ELF-1 (cell line): ENCODE data around the gene UBL4A.

ENCODE experiments used
- DNase-seq: peaks from one replicate; pipeline ENCODE4 v3.0.0-alpha.2; 2016; ENCODE audit warnings: low read depth, low spot score

The UBL4A gene

DNA sequence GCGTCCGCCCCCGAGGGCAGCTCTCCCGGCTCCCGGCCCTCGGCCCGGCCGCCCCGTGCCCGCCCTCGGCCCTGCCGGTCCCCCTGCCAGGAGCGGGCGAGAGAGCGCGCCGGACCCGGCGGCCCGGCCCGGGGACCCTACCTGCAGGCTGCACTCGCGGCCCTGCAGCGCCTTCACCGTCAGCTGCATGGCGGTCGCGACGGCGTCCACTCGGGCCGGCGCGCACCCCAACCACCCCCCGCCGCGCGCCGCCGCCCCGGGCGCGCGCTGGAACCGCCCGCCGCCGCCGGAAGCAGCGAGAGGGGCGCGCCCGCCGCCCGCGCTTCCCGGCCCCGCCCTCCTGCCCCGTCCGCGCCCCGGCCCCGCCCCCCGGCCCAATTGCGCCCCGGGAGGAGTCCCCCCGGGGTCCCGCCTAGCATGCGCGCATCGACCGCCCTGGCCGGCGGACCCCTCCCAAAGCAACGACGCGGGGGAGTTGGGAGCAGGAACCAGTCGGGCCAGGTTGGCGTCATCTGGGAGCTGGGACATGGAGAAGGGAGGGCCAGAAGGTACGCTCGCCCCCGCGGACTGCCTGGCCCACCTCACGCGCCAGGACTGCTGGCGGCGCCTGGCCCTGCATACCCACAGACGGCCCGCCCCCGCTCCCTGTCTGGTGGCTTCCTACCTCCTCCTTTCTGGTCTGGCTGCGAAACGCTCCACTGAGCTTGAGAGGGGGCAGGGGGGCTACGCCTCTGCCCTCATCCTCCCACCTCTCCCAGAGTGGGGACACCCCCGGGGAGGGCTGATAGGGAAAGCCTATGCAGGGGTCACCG, at the start of gene UBL4A:
TSS of gene UBL4A (minus strand) at position 220 of the 812 bp plus-strand sequence. CDS start at position 189, 31 bp downstream.
- DNase-seq: peak; percentile 79

DNA sequence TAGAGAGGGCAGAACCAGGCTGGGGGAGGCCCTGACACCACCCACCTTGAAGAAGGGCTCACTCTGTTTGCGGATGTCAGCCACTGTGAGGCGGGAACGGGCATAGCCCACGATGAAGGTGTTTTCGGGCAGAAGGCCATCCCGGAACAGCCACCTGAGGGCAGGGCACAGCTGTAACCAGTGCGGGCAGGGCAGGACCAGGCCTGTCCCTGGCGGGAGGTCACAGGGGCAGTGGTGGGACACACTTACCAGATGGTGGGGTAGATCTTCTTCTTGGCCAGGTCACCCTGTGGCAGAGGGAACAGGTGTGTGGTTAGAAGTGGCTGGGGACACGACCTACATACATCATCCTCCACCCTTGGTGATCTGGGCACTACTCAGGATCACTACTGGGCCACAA, 49.5 kb upstream of the UBL4A start:
- DNase-seq: no peak

DNA sequence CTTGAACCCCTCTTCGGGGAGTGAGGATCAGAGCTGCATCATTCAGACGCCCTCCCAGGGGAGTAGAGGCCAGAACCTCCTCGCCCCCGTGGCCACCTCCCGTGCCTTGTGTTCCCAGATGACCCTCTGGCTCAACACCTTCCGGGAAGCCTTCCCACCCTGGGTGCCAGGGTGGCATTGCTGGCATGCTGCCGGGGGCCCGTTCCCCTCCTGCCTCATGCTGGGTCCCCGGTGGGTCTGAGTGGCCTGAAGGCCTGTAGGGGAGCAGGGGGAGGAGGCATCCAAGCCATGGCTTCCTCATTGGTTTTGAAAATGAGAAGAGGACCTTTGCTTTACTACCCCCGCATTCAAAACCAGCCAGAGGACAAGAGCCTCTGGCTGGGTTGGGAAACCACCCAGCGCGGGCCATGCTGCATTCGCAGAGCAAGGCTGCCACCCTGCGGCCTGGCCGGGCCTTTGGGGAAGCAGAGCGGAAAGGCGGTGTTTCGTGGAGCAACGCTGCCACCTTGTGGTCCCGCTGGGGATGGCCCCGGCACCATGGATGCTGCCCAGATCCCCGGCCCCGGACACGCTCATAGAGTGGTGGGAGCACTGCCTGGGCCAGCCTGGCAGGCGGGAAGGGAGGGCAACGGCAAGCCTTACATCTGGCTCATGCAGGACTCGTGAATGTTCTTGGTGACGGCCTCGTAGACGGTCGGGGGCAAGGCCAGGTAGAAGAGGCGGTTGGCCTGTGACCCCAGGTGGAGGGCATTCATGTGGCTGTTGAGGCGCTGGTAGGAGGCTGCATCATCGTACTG, 48.3 kb upstream of the UBL4A start:
- peak; percentile 96 for DNase-seq

GRCh38 chrX:154532690-154533089, 46.3 kb upstream of the UBL4A start:
- DNase-seq: no peak

GRCh38 chrX:154531626-154532025, 45.2 kb upstream of the UBL4A start:
- peak; percentile 96 for DNase-seq

DNA sequence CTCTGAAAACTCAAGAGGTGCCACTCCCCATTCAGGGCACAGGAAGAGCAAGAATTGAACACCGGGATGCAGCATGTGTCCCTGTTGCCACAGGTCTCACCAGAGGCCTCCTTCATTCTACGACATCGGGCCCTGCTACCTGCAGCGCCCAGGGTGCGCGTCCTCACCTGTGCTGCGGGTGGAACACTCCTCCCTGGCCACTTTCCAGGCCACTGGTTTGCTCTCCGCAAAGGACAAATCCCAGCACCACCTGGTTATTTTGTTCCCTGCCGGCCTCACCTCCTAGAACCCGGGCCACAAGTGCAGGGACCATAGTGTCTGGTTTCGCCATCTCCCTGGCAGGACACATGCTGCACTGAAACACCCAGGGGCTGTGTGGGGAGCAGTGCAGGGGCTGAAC, 43.9 kb upstream of the UBL4A start:
- no peak for DNase-seq

GRCh38 chrX:154529206-154529612, 42.8 kb upstream of the UBL4A start:
- peak; percentile 32 for DNase-seq

- DNase-seq: peak; percentile 96
Observed at GRCh38 chrX:154526901-154527675, 40.7 kb upstream of the UBL4A start.

DNA sequence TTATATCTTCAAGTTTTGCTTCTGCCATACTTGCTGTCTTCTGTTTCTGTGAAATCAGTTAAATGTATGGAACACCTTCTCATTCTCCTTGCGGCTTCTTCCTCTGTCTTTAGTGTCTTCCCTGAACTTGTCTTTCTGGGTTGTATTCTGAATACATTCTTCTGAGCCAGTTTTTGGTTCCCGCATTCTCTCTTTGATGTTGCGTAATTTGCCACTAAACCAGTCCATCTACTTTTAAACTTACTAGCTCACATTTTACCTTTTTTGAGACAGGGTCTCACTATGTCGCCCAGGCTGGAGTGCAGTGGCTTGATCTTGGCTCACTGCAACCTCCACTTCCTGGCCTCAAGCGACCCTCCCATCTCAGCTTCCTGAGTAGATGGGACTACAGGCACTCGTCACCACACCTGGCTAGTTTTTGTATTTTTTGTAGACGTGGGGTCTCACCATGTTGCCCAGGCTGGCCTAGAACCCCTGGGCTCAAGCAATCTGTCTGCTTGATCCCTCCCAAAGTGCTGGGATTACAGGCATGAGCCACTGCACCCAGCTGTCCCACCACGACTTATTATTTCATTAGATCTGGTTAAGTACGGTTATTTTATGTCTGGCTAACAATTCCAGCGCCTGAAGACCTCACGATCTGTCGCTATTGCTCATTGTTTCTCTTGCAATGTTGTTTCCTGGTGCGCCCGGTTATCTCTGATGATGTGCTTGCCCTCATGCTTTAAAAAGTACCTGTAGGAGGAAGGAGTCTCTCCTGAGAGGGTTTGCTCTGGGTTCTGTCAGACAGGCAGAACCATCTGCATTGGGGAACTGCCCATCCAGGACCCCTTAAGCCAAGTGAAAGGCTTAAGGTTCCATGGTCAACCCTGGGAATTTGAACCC, 39.4 kb upstream of the UBL4A start:
- DNase-seq: peak; percentile 40

DNA sequence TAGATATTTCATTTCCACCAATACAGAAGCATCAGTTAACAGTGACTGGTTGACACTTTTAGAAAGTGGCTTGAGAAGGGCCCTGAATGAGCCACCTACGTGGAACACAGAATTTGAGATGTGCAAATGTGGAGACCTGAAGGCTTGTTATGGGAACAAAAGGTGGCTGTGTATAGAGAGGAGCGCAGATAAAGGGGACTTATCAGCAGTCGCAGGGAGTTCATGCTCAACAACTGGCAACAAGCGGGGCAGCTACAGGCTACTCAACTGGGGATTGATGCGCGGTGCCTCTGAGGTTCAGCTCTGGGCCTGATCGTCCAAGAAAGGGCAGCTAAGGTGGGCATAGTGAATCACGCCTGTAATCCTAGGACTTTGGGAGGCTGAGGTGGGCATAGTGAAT, 33.0 kb upstream of the UBL4A start:
- no peak for DNase-seq

- DNase-seq: peak; percentile 82
Observed at GRCh38 chrX:154517101-154517781, 30.8 kb upstream of the UBL4A start.

DNA sequence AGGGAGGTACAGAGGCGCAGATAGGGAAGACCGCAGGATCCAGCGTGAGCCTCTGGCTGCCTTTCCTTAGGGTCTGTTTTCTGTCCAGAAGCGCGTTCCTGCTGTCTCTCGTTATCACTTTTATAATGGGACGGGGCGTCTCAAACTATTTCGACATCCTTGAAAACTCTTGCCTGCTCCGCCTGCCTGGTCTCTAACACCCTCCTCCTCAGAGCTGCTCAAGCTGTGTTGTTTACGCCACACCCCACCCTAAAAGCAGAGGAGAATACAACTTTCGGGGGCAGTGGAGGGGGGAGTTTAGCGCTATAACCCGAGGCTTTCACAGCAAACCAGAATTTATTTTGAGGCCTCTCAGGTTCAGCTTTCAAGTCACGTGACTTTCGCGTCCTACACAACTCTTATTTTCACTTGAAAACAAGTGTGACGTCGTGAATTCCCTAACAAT, 30.3 kb upstream of the UBL4A start:
- peak; percentile 94 for DNase-seq

DNA sequence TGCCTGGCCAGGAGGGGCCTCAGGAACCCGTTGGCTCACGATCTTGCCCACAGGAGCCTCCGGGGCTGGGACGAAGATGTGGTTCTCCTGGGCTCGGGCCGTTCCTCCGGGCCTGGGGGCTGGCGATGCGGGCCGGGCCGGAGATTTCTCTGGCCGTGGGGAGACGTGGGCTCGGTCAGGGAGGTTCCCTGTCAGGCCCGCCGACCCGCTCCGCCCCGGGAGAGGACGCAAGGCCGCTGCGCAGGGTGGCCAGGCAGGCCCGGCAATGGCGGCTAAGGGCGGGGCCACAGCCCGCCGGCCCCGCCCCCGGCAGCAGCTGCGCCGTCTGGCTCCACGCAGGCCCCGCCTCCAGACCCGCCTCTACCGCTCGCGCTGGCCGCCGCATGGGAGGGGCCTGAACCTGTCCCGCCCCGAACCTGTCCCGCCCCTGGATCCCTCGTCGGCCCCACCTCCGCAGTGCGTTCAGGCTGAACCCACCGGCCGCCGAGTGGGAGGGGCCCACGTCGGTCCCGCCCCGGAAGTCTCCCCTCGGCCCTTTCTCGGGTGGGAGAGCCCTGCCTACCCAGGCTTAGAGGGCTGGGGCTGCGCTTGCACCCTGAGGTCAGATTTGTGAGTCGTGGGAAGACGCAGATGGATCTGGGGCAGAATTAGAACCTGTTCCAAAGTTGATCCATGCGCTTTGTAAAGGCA, 29.7 kb upstream of the UBL4A start, which contains the start of gene FAM3A:
TSS of gene FAM3A (minus strand) at position 267 of the 690 bp plus-strand sequence. CDS start 460 bp downstream, outside the sequence.
- peak; percentile 96 for DNase-seq

GRCh38 chrX:154515090-154515965, 28.9 kb upstream of the UBL4A start:
- peak; percentile 32 for DNase-seq

DNA sequence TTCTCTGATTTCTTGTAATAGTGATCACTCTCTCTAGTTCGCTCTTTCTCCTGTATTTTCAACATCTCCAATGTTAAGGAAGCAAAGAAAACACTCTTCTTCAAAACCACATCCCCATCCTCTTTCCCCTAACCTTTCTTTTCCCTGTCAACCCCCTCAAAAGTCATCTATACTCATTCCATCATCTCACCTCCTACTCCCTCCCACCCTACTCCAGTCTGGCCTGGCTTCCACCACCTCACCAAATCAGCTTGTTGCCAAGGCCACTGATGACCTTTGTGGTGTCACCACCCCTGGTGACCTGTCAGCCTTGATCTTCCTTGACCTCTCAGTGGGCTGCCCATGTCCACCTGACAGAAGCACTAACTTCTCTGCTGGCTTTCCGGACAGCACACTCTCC, 27.3 kb upstream of the UBL4A start:
- no peak for DNase-seq

DNA sequence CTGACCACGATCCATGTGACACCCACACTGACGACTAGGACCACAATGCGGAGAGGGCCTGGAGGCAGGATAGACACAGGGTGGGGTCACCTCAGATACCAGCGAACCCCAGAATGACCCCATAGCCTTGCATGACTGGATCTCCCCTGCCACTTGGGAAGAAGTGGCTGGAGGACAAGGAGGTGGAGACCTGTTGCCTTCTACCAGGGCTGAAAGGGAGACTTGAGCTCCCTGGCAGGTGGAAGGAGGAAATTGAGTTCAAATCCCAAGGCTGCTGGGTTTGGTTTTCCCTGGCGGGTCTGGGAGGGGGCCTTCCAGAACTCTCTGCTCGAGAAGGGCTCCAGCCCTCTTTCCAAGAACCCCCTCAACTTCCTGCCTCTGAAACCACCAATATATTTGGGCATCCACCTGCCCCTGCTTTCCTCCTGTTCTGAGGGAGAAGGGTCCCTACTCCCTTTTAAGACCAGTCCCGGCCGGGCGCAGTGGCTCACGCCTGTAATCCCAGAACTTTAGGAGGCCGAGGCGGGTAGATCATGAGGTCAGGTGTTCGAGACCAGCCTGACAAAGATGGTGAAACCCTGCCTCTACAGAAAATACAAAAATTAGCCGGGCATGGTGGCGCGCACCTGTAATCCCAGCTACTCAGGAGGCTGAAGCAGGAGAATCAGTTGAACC, 26.6 kb upstream of the UBL4A start:
- DNase-seq: no peak

DNA sequence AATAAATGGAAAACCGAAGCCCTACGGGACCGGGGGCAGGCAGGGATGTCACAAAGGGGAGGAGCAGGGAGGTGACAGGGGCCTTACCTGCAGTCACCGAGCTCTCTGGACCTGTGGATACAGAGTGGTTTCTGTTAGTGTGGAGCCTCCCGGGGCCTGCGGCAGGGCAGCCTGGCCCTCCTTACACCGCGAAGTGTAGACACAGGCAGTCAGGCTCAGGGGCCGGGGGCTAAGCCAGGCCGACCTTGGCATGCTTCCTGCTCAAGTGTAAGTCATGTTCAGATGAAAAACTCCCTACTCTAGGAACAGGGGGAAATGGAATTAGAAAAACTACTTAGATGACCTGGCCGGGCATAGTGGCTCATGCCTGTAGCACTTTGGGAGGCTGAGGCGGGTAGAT, 25.3 kb upstream of the UBL4A start:
- no peak for DNase-seq

DNA sequence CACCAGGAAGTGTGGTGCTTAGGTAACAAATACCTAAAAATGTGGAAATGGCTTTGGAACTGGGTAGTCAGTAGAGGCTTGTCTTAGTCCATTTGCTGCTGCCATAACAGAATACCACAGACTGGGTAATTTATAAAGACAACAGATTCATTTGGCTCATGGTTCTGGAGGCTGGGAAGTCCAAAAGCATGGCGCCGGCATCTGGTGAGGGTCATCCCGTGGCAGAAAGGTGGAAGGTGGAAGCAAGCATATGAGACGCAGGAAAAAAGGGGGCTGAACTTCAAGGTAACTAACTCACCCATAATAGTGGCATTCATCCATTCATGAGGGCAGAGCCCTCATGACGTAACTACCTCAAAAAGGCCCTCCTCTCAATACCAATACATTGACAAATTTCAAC, 23.0 kb upstream of the UBL4A start:
- DNase-seq: no peak
